ENCODE results near the gene FAR2.

DNA sequence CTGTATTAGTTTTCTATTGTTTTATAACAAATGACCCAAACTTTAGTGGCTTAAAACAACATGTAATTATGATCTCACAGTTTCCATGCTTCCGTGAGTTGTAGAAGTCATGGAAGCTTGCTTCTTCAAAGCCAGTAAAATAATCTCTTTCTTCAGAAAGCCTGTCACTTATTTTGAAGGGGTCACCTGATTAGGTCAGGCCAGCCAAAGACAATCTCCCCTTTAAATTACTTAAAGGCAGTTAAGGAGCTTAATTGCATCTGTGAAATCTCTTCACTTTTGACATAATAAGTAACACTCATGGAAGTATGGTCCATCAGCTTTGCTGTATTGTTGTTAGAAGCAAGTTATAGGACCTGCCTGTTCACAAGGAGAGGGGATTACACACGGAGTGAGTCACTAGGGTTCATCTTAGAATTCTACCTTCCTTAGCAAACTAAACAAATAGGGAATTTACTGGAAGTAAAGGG, 89.8 kb downstream of the FAR2 start:
- TF ChIP-seq, protein P1, sequence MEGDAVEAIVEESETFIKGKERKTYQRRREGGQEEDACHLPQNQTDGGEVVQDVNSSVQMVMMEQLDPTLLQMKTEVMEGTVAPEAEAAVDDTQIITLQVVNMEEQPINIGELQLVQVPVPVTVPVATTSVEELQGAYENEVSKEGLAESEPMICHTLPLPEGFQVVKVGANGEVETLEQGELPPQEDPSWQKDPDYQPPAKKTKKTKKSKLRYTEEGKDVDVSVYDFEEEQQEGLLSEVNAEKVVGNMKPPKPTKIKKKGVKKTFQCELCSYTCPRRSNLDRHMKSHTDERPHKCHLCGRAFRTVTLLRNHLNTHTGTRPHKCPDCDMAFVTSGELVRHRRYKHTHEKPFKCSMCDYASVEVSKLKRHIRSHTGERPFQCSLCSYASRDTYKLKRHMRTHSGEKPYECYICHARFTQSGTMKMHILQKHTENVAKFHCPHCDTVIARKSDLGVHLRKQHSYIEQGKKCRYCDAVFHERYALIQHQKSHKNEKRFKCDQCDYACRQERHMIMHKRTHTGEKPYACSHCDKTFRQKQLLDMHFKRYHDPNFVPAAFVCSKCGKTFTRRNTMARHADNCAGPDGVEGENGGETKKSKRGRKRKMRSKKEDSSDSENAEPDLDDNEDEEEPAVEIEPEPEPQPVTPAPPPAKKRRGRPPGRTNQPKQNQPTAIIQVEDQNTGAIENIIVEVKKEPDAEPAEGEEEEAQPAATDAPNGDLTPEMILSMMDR (optimal IDR thresholded peaks at IDR 0.05 in 1 of 3, IDR thresholded peaks at IDR 0.05 in 1 of 3, conservative IDR thresholded peaks at IDR 0.05 in 1 of 3; ENCODE audit: extremely low read depth in 1 of 3, insufficient read depth in 2 of 3, low read length in 3 of 3): no peak
- no peak for TF ChIP-seq EZH2 (IDR thresholded peaks at IDR 0.05; ENCODE audit: low read length)

Data from keratinocyte (primary cell).